ENCODE results near the gene DMRTB1.

DMRTB1 gene

GRCh38 chr1:53411541-53412152, 47.6 kb upstream of the DMRTB1 start:
- Histone ChIP-seq H3K9ac (no peak overlapping the region), H3K27ac (no peak overlapping the region), H3K36me3 (ENCODE audit: control insufficient read depth, insufficient read depth, low read length) (no peaks in the 10 kb centered on the region), H3K4me2 (ENCODE audit: low read length) (no peak overlapping the region), H3K4me3 (ENCODE audit: low read depth, low read length) (no peak overlapping the region), H2AFZ (no peak overlapping the region), H3K4me1 (no peaks in the 10 kb centered on the region), H3K27me3 (ENCODE audit: control insufficient read depth, insufficient read depth, low read length) (no peaks in the 10 kb centered on the region), H3K79me2 (no peaks in the 10 kb centered on the region), H3K9me3 (ENCODE audit: control insufficient read depth, low read length) (no peaks in the 10 kb centered on the region)
- no peak for TF ChIP-seq CTCF (IDR thresholded peaks at IDR 0.05)

- TF ChIP-seq CTCF (IDR thresholded peaks at IDR 0.05) = no peak
- Histone ChIP-seq H3K4me1 (no peaks in the 10 kb centered on the region), H3K27ac (no peak overlapping the region), H3K9ac (no peak overlapping the region), H3K79me2 (no peaks in the 10 kb centered on the region), H2AFZ (no peak overlapping the region), H3K4me2 (ENCODE audit: low read length) (no peak overlapping the region), H3K36me3 (ENCODE audit: control insufficient read depth, insufficient read depth, low read length) (no peaks in the 10 kb centered on the region), H3K9me3 (ENCODE audit: control insufficient read depth, low read length) (no peaks in the 10 kb centered on the region), H3K4me3 (ENCODE audit: low read depth, low read length) (no peak overlapping the region), H3K27me3 (ENCODE audit: control insufficient read depth, insufficient read depth, low read length) (no peaks in the 10 kb centered on the region)
Observed at GRCh38 chr1:53412285-53413174, 46.7 kb upstream of the DMRTB1 start.

GRCh38 chr1:53413175-53414001, 45.8 kb upstream of the DMRTB1 start:
- Histone ChIP-seq H3K27me3 (ENCODE audit: control insufficient read depth, insufficient read depth, low read length) (no peaks in the 10 kb centered on the region), H3K4me2 (ENCODE audit: low read length) (no peak overlapping the region), H3K79me2 (no peaks in the 10 kb centered on the region), H3K4me1 (no peaks in the 10 kb centered on the region), H3K27ac (no peak overlapping the region), H3K36me3 (ENCODE audit: control insufficient read depth, insufficient read depth, low read length) (no peaks in the 10 kb centered on the region), H3K9me3 (ENCODE audit: control insufficient read depth, low read length) (no peaks in the 10 kb centered on the region), H3K4me3 (ENCODE audit: low read depth, low read length) (no peak overlapping the region), H3K9ac (no peak overlapping the region), H2AFZ (no peak overlapping the region)
- TF ChIP-seq CTCF (IDR thresholded peaks at IDR 0.05) = no peak

GRCh38 chr1:53414632-53415031, 44.6 kb upstream of the DMRTB1 start:
- TF ChIP-seq CTCF (IDR thresholded peaks at IDR 0.05) = no peak
- no peaks in the 10 kb centered on the region for H3K9me3 ChIP-seq (ENCODE audit: control insufficient read depth, low read length)
- no peak overlapping the region for H3K27ac ChIP-seq

More at GRCh38 chr1:53414632-53415031, 44.6 kb upstream of the DMRTB1 start:
- Histone ChIP-seq H3K9ac (no peak overlapping the region), H3K79me2 (no peaks in the 10 kb centered on the region), H3K4me2 (ENCODE audit: low read length) (no peak overlapping the region), H2AFZ (no peak overlapping the region), H3K27me3 (ENCODE audit: control insufficient read depth, insufficient read depth, low read length) (no peaks in the 10 kb centered on the region), H3K4me1 (no peaks in the 10 kb centered on the region), H3K4me3 (ENCODE audit: low read depth, low read length) (no peak overlapping the region), H3K36me3 (ENCODE audit: control insufficient read depth, insufficient read depth, low read length) (no peaks in the 10 kb centered on the region)

Data from parathyroid adenoma (tissue), 2 donors.